HG03066 (cell line): ENCODE results near the gene SLC25A18.
A peak's percentile ranks its signal among the peaks of the same experiment; 100 is the strongest.
"Not testable (repeated sequence)": the region's sequence is repeated elsewhere in the genome, so short reads cannot be mapped to it uniquely, and the experiment has no call there.

ENCODE experiments used
- ATAC-seq: cut with Tn5 transposase; IDR thresholded peaks from one replicate; pipeline ENCODE4 v1.9.1; 2021; ENCODE audit warnings: low read depth; ENCODE audit not compliant: unreplicated experiment

The SLC25A18 gene

DNA sequence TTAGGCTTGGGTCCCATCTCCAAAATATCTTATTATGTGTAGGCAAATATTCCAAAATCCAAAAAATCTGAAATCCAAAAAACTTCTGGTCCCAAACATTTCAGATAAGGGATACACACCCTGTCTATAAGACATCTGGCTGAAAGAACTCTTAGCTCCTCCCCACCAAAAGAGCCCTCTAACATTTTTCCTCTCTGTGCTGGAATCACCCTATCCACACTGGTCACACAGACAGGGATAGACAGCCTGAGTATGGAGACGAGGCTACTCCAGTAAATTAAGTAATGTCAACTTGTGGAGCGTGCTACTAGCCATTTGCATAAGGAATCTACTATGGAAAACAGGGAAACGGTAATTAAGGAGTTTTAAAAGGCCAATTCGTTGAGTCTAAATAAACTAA lies 40.4 kb downstream of the SLC25A18 start:
- no peak for ATAC-seq

DNA sequence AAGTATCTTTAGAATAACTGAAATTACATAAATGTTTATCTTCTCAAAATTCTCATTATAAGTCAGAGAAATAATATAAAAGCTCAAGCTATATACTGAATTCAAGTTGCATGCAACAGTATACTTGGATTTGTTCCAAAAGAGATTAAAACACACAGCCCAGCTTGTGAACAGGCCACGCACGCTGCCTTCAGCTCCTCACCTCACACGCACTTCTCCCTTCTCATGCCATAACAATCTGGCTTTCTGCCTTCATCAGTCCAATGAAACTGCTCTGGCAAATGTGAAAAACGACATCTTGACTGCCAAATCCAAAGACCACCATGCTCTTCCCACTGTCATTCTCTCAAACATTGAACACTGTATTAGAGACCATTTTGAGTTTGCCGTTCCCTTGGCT lies 43.2 kb downstream of the SLC25A18 start:
- no peak for ATAC-seq

DNA sequence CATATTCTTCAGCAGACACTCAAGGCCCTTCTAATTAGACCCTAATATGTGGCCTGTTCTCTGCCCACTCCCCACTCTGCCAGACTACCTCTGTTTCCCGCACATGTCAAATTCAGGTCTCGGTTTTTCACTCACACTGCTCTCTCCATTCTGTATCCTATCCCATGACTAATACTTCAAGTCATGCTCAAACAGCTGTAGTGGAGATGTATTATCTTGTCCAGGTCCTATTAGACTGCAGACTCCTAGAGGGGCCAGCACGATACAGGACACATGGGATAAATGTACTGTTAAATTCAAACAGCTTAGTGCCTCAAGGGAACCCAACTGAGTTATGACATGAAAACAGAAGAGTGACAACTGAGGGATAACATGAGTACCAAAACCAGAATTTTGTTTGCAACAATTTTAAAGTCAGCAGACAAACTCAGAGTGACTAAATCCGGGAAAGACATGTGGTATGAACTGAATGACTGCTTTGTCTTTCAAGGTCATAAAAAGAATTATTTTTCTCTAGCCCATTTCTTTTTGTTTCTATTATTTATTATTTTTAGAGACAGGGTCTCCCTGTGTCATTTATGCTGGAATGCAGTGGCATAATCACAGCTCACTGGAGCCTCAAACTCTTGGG lies 44.7 kb downstream of the SLC25A18 start:
- no peak for ATAC-seq

DNA sequence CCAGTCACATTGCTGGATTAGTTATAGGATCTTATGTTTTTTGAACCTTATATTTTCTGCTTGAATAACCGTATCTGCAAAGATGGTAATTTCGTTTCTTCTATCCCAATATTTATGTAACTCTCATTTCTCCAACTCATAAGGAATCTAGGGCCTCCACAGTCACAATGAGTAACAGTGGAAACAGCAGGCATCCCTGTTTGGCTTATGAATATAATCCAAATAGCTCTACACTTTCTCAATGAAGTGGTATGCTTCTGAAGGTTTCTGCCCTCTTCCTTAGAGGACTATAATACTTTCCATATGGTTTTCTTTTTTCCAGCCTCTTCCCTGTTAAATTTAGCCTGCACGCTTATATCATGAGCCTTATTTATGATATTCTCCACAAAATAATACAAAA lies 48.8 kb downstream of the SLC25A18 start:
- ATAC-seq, result no peak

DNA sequence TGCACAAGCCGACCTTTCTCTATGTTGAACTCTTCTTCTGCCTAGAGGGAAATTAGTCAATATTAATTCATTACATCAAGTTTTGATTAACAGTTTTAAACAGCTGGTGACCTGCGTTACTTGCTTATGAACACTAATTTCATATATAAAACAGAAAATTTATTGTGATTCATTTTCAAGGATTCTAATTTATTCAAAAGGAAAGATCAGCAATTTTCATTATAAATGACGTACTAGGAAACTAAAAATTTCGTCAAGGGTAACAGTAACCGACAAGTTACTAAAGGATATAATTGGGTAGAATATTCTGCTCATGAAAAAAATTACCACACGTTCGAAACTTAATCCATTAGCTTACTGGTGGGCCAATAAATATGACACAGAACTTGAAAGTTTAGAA lies 50.0 kb downstream of the SLC25A18 start:
- no peak for ATAC-seq

DNA sequence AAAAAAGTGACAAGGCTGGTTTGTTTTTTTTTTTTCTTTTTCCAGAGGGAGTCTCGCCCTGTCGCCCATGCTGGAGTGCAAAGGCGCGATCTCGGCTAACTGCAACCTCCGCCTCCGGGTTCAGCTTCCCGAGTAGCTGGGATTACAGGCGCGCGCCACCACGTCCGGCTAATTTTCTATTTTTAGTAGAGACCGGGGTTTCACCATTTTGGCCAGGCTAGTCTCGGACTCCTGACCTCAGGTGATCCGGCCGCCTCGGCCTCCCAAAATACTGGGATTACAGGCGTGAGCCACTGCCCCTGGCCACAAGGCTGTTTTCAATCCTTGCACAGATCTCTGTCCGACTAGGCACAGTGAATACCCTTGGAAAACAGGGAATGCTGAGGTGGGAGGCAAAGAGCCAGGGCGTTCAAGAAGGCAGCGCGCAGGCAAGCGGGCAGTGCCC lies 64.7 kb downstream of the SLC25A18 start:
- no peak for ATAC-seq

DNA sequence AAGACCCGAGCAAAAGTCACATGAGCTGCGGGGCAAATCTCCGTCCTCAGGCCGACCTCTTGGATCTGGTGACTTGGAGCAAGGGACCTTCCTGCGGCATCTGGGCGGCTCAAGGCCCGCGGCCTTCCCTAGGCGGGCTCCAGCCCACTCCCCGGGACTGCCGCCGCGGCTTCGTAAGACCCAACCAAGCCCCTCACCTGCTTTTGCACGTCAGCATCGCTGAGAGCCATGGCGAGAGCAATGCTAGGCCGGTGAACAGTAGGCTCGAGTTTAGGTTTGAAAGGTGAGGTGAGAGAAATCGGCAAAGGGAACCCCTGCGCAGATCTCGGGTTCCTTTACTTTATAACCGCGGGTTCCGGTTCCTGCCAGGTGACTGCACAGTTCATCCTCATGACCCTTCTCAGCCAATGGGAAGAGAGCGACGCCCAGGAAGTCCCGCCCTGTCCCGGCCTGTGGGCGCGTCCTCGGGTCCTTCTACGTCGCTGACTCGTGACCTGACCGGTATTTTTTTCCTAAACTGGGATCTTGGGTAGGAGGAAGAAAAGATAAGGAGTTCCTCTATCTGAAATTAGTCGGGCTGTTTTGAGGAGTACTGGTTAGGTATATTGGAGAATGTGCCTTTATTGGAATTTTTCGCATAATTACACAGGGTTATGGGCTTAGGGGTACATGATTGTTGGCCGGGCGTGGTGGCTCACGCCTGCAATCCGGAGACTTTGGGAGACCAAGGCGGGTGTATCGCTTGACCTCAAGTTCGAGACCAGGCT lies 65.3 kb downstream of the SLC25A18 start, which contains the start of gene ATP6V1E1:
Gene ATP6V1E1, minus strand, starts transcription at position 344 of the 767 bp plus-strand sequence. Its CDS starts 114 bp downstream, at position 230.
- peak; percentile 100 for ATAC-seq

DNA sequence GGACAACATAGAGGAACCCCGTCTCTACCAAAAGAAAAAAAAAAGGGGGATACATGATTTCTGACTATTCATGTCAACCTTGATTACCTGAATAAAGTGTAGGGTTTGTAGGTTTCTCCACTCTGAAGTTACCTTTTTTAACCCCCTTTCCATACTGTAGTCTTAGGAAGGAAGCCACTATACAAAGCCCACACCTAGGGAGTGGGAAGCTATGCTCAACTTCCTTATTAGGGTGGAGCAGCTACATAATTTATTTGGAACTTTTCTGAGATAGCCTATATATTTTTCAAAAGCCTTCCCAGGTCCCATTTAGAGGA lies 65.8 kb downstream of the SLC25A18 start:
- ATAC-seq, result no peak

DNA sequence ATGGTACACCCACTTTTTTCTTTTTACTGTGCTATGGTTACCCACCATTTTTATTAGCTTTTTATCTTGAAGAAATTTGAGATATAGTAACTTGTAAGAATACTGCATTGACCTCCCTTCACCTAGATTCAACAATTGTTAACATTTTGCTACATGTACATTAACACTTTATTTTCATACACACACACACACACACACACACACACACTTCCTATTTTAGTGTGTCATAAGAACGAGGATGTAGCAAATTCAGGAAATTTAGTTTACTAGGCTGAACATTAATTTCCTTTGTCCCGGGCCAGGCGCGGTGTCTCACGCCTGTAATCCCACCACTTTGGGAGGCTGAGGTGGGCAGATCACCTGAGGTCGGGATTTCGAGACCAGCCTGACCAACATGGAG lies 66.3 kb downstream of the SLC25A18 start:
- ATAC-seq, result no peak

DNA sequence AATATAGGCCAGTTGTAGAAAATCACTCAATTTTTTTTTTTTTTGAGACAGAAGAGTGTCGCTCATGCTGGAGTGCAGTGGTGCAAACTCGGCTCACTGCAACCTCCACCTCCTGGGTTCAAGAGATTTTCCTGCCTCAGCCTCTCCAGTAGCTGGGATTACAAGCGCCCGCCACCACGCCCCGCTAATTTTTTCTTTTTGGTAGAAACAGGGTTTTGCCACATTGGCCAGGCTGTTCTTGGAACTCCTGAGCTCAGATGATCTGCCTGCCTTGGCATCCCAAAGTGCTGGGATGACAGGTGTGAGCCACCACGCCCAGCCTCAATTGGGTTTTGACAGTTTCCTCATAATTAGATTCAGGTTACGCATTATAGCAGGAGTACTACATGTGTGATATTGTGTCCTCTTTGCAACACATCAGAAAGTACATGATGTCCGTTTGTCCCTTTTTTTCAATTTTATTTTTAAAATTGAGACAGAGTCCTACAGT lies 67.8 kb downstream of the SLC25A18 start:
- no peak for ATAC-seq

DNA sequence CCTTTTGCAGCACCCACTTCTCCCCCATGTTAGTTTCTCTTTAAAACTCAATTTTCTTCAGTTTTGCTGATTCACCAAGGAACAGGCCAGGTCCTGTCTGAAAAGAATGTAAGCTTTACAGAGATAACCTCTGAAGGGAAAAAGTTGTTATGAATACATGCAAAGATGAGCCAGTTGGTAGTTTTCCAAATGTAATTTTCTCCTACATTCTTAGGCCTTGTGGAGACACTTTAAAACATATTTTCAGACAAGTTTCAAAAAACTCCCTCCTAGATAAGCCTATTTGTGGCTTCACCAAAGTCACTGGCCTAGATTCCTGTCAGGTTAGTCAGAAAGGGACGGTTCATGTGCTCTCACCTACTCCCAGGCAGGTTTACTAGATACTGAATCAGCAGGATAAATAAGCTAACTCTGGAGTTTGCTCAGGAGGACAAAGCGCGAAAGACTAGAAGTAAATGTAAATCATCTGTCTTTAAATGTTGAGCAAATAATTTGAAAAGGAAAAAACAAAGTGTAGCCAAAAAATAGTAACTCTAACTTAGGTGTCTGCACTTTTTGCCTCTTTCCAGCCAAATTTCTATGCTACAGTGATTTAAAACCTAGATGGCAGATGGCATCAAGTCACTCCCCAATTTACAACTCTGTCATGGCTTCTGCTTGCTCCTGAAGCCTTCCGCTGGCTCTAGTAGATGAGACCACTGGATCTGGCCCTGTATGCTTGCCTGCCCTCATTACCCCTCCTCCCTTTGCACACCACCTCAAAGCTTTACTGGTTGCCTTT lies 70.1 kb downstream of the SLC25A18 start:
- ATAC-seq, result no peak

DNA sequence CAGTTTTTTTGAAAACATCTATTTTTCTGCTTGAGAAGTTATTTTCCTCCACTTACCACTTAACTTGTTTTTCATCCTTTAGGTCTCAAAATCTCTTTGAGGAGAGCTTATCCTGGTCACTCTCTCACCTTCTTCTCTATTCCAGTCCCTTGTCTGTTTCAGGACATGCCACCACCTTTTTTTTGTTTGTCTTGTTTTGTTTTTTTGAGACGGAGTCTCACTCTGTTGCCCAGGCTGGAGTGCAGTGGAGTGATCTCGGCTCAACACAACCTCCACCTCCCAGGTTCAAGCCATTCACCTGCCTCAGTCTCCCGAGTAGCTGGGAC lies 70.7 kb downstream of the SLC25A18 start:
- ATAC-seq, result no peak

DNA sequence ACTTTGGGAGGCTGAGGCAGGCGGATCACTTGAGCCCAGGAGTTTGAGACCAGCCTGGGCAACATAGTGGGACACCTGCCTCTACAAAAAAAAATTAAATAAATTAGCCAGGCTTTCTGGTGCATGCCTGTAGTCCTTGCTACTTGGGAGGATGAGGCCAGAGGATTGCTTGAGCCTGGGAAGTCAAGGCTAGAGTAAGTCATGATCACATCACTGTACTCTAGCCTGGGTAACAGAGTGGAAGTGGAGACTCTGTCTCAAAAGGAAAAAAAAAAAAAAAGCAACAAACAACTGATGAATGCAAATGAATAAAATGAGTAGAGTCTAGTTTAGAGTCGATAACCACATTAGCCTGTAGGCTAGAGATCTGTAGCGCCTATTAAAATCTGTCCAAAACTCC lies 71.4 kb downstream of the SLC25A18 start:
- no peak for ATAC-seq

DNA sequence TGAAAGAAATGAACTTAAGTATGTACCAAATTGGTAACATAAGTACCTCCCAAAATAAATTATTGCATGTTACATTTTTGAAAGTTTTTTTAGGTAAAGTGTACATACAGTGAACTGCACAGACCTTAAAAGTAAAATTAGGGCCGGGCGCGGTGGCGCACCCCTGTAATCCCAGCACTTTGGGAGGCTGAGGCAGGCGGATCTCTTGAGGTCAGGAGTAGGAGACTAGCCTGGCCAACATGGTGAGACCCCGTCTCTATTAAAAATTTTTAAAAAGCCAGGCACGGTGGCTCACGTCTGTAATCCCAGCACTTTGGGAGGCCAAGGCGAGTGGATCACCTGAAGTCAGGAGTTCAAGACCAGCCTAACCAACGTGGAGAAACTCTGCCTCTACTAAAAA lies 73.6 kb downstream of the SLC25A18 start:
- ATAC-seq, result not testable (repeated sequence)

DNA sequence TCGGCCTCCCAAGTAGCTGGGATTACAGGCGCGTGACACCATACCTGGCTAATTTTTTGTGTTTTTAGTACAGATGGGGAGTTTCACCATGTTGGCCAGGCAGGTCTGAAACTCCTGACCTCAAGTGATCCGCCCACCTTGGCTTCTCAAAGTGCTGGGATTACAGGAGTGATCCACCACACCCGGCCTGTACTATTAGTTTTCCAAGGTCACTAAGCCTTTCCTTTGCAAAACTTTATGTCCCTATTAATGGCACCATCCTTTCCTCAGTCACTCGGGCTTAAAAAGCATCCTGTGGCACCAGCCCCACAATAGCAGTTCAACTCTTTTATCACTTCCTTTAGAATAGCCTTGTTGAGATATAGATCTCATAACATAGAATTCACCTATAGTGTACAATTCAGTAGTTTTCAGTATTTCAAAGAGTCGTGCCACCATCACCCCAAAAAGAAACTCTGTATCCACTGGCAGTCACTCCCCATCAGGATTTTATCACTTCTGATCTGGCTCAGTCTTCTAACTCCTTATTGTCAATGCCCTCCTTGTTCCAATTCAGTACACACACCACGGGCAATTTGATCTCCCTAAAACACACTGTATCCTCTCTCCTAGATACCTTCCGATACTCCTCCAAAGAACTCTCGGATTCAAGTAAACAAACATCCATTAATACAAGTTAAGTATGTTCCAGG lies 74.3 kb downstream of the SLC25A18 start:
- no peak for ATAC-seq

DNA sequence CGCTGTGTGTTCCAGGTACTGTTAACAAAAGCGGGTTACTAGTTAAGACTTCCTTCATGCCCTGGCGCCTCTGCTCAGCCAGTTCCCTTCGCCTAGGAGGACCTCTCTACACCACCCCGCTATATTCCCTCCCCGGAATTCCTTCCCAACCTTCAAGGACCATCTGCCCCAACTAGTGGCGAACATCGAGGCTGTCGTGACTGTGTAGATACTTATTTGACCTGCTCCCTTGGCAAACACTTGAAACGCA lies 74.8 kb downstream of the SLC25A18 start:
- peak; percentile 14 for ATAC-seq

DNA sequence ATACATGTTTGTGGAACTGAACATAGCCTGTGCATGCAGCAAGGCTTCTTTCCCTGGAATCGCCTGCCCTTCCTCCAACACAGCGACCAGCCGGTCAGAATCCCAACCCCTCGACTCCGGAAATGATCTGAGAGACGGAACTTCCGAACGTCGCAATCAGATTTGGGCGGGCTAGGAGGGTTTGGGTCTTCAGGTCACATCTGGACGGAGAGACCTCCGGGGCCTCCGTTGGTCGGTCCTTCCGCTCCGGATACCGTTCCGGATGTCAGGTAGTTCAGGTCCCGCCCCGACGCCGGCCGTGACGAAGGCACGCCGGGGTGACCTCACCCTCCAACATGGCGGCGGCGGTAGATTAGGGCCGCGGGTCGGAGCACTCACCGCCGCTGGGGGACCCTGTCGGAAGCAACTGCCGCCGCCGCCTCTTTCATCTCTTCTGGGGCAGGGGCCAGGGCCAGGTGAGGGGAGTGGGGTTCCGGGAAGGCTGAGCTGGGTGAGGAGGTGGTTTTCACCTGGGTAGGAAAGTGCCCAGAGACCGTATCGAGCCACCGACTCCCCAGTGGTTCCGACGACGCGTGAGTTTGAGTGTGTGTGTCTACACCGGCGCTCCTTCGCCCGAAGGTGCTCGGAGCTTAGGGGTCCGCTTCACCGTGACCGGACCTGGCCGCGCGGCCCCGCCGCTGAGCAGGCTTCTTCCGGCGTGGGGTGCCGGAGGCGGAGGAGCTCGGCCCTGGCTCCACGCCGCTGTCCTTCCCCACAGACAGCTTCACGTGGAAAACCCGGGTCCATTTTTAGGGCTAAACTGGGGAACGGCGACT lies 75.3 kb downstream of the SLC25A18 start, which contains the start of gene BCL2L13:
Gene BCL2L13, plus strand, starts transcription at position 326 of the 815 bp plus-strand sequence. CDS start 16,955 bp downstream, outside the sequence.
- ATAC-seq, result peak; percentile 95

DNA sequence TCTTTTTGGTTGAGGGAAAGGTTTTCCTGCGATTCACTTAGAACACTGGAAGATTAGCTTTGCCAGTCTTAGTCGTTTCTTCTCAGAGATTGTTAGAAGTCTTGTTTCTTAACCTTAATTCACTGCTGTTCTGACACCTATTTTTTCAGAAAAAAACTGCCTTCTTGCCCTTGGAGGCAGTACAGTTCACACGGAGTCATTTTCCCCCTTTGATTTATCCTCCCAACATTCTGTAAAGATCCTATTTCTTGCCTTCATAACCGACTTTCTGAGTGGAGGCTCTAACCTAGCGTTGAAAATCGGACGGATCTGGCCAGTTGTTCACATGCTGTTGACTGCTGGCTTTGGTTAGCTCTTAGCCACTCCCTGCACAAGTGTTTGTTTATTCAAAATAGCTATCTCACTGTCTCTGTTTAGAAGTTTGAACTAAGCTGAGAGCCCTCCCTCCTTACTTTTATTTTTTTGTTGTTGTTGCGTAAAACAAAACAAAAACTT lies 76.0 kb downstream of the SLC25A18 start:
- no peak for ATAC-seq
